ENCODE data around the gene GPR63.
"Not testable (repeated sequence)": the region's sequence is repeated elsewhere in the genome, so short reads cannot be mapped to it uniquely, and the experiment has no call there.

The GPR63 gene

GRCh38 chr6:96837081-96837971 lies at the start of gene GPR63:
Gene GPR63 (minus strand): TSS chr6:96837477. CDS start chr6:96799731, 37,746 bp downstream.
- H3K36me3 ChIP-seq (ENCODE audit: control insufficient read depth, low read depth, low read length) = no peaks in the 10 kb centered on the region
- H3K9ac ChIP-seq (ENCODE audit: low read length) = peak within 1 kb of the TSS; percentile 90
- no peaks in the 10 kb centered on the region for H3K9me3 ChIP-seq (ENCODE audit: control insufficient read depth, low read depth, low read length)
- peaks cover 15% of the 10 kb centered on the region for H3K27me3 ChIP-seq (ENCODE audit: control insufficient read depth, insufficient read depth, low read length)
- peak within 1 kb of the TSS; percentile 59 for H3K27ac ChIP-seq (ENCODE audit: low read length)
- H3K4me1 ChIP-seq (ENCODE audit: control insufficient read depth, low read depth, low read length) = peaks cover 14% of the 10 kb centered on the region
- peak within 1 kb of the TSS; percentile 93 for H3K4me3 ChIP-seq (ENCODE audit: low read length)

GRCh38 chr6:96886519-96886918 lies 49.2 kb upstream of the GPR63 start:
- no peak overlapping the region for H3K4me3 ChIP-seq (ENCODE audit: low read length)
- H3K27ac ChIP-seq (ENCODE audit: low read length) = no peak overlapping the region
- H3K36me3 ChIP-seq (ENCODE audit: control insufficient read depth, low read depth, low read length) = peaks cover 19% of the 10 kb centered on the region
- no peaks in the 10 kb centered on the region for H3K4me1 ChIP-seq (ENCODE audit: control insufficient read depth, low read depth, low read length)
- H3K9me3 ChIP-seq (ENCODE audit: control insufficient read depth, low read depth, low read length) = no peaks in the 10 kb centered on the region
- H3K9ac ChIP-seq (ENCODE audit: low read length) = no peak overlapping the region
- H3K27me3 ChIP-seq (ENCODE audit: control insufficient read depth, insufficient read depth, low read length) = no peaks in the 10 kb centered on the region

GRCh38 chr6:96885187-96885631 lies 47.9 kb upstream of the GPR63 start:
- H3K4me3 ChIP-seq (ENCODE audit: low read length); H3K36me3 ChIP-seq (ENCODE audit: control insufficient read depth, low read depth, low read length): not testable (repeated sequence)

GRCh38 chr6:96878143-96878542 lies 40.9 kb upstream of the GPR63 start:
- Histone ChIP-seq H3K4me3 (ENCODE audit: low read length) (no peak overlapping the region), H3K36me3 (ENCODE audit: control insufficient read depth, low read depth, low read length) (no peaks in the 10 kb centered on the region), H3K9ac (ENCODE audit: low read length) (no peak overlapping the region), H3K27me3 (ENCODE audit: control insufficient read depth, insufficient read depth, low read length) (no peaks in the 10 kb centered on the region), H3K9me3 (ENCODE audit: control insufficient read depth, low read depth, low read length) (no peaks in the 10 kb centered on the region), H3K4me1 (ENCODE audit: control insufficient read depth, low read depth, low read length) (no peaks in the 10 kb centered on the region), H3K27ac (ENCODE audit: low read length) (no peak overlapping the region)

More at GRCh38 chr6:96885187-96885631, 47.9 kb upstream of the GPR63 start:
- not testable (repeated sequence) for H3K4me1 ChIP-seq (ENCODE audit: control insufficient read depth, low read depth, low read length); H3K9me3 ChIP-seq (ENCODE audit: control insufficient read depth, low read depth, low read length); H3K27me3 ChIP-seq (ENCODE audit: control insufficient read depth, insufficient read depth, low read length); H3K27ac ChIP-seq (ENCODE audit: low read length); H3K9ac ChIP-seq (ENCODE audit: low read length)

- Histone ChIP-seq H3K27me3 (ENCODE audit: control insufficient read depth, insufficient read depth, low read length) (no peaks in the 10 kb centered on the region), H3K4me3 (ENCODE audit: low read length) (no peak overlapping the region), H3K27ac (ENCODE audit: low read length) (no peak overlapping the region), H3K4me1 (ENCODE audit: control insufficient read depth, low read depth, low read length) (no peaks in the 10 kb centered on the region), H3K9me3 (ENCODE audit: control insufficient read depth, low read depth, low read length) (no peaks in the 10 kb centered on the region), H3K9ac (ENCODE audit: low read length) (no peak overlapping the region), H3K36me3 (ENCODE audit: control insufficient read depth, low read depth, low read length) (no peaks in the 10 kb centered on the region)
These were observed 39.7 kb upstream of the GPR63 start for GRCh38 chr6:96876886-96877545.

GRCh38 chr6:96872976-96873375 lies 35.7 kb upstream of the GPR63 start:
- no peaks in the 10 kb centered on the region for H3K27me3 ChIP-seq (ENCODE audit: control insufficient read depth, insufficient read depth, low read length)
- H3K4me3 ChIP-seq (ENCODE audit: low read length) = no peak overlapping the region
- H3K27ac ChIP-seq (ENCODE audit: low read length) = no peak overlapping the region
- H3K4me1 ChIP-seq (ENCODE audit: control insufficient read depth, low read depth, low read length) = no peaks in the 10 kb centered on the region
- H3K9me3 ChIP-seq (ENCODE audit: control insufficient read depth, low read depth, low read length) = no peaks in the 10 kb centered on the region
- no peak overlapping the region for H3K9ac ChIP-seq (ENCODE audit: low read length)
- no peaks in the 10 kb centered on the region for H3K36me3 ChIP-seq (ENCODE audit: control insufficient read depth, low read depth, low read length)

GRCh38 chr6:96865055-96865405 lies 27.8 kb upstream of the GPR63 start:
- no peaks in the 10 kb centered on the region for H3K27me3 ChIP-seq (ENCODE audit: control insufficient read depth, insufficient read depth, low read length)
- H3K36me3 ChIP-seq (ENCODE audit: control insufficient read depth, low read depth, low read length) = no peaks in the 10 kb centered on the region
- no peaks in the 10 kb centered on the region for H3K9me3 ChIP-seq (ENCODE audit: control insufficient read depth, low read depth, low read length)
- no peaks in the 10 kb centered on the region for H3K4me1 ChIP-seq (ENCODE audit: control insufficient read depth, low read depth, low read length)
- no peak overlapping the region for H3K9ac ChIP-seq (ENCODE audit: low read length)
- H3K27ac ChIP-seq (ENCODE audit: low read length) = no peak overlapping the region
- no peak overlapping the region for H3K4me3 ChIP-seq (ENCODE audit: low read length)

GRCh38 chr6:96864216-96865054 lies 27.2 kb upstream of the GPR63 start:
- Histone ChIP-seq H3K4me1 (ENCODE audit: control insufficient read depth, low read depth, low read length) (no peaks in the 10 kb centered on the region), H3K9ac (ENCODE audit: low read length) (no peak overlapping the region), H3K27ac (ENCODE audit: low read length) (no peak overlapping the region), H3K27me3 (ENCODE audit: control insufficient read depth, insufficient read depth, low read length) (no peaks in the 10 kb centered on the region), H3K9me3 (ENCODE audit: control insufficient read depth, low read depth, low read length) (no peaks in the 10 kb centered on the region), H3K4me3 (ENCODE audit: low read length) (no peak overlapping the region), H3K36me3 (ENCODE audit: control insufficient read depth, low read depth, low read length) (no peaks in the 10 kb centered on the region)

- H3K36me3 ChIP-seq (ENCODE audit: control insufficient read depth, low read depth, low read length) = no peaks in the 10 kb centered on the region
- H3K27ac ChIP-seq (ENCODE audit: low read length) = no peak overlapping the region
- no peak overlapping the region for H3K4me3 ChIP-seq (ENCODE audit: low read length)
- no peak overlapping the region for H3K9ac ChIP-seq (ENCODE audit: low read length)
- H3K9me3 ChIP-seq (ENCODE audit: control insufficient read depth, low read depth, low read length) = no peaks in the 10 kb centered on the region
- H3K27me3 ChIP-seq (ENCODE audit: control insufficient read depth, insufficient read depth, low read length) = no peaks in the 10 kb centered on the region
- no peaks in the 10 kb centered on the region for H3K4me1 ChIP-seq (ENCODE audit: control insufficient read depth, low read depth, low read length)
These were observed 25.3 kb upstream of the GPR63 start for GRCh38 chr6:96862560-96862959.

GRCh38 chr6:96861588-96861987 lies 24.3 kb upstream of the GPR63 start:
- H3K36me3 ChIP-seq (ENCODE audit: control insufficient read depth, low read depth, low read length) = no peaks in the 10 kb centered on the region
- H3K9me3 ChIP-seq (ENCODE audit: control insufficient read depth, low read depth, low read length) = no peaks in the 10 kb centered on the region
- H3K27ac ChIP-seq (ENCODE audit: low read length) = no peak overlapping the region
- no peak overlapping the region for H3K9ac ChIP-seq (ENCODE audit: low read length)
- H3K4me3 ChIP-seq (ENCODE audit: low read length) = no peak overlapping the region
- H3K27me3 ChIP-seq (ENCODE audit: control insufficient read depth, insufficient read depth, low read length) = no peaks in the 10 kb centered on the region
- no peaks in the 10 kb centered on the region for H3K4me1 ChIP-seq (ENCODE audit: control insufficient read depth, low read depth, low read length)

GRCh38 chr6:96856856-96857255 lies 19.6 kb upstream of the GPR63 start:
- no peaks in the 10 kb centered on the region for H3K27me3 ChIP-seq (ENCODE audit: control insufficient read depth, insufficient read depth, low read length)
- H3K36me3 ChIP-seq (ENCODE audit: control insufficient read depth, low read depth, low read length) = no peaks in the 10 kb centered on the region
- no peaks in the 10 kb centered on the region for H3K4me1 ChIP-seq (ENCODE audit: control insufficient read depth, low read depth, low read length)
- no peak overlapping the region for H3K4me3 ChIP-seq (ENCODE audit: low read length)
- H3K9me3 ChIP-seq (ENCODE audit: control insufficient read depth, low read depth, low read length) = no peaks in the 10 kb centered on the region
- no peak overlapping the region for H3K27ac ChIP-seq (ENCODE audit: low read length)
- H3K9ac ChIP-seq (ENCODE audit: low read length) = no peak overlapping the region

All from iPS-18a (cell line).